IPS-NIHi7 (cell line): ENCODE data around the gene LRRC23.
"Not testable (repeated sequence)": the region's sequence is repeated elsewhere in the genome, so short reads cannot be mapped to it uniquely, and the experiment has no call there.

Source experiments
- DNase-seq: peaks from one replicate; pipeline ENCODE4 v3.0.0; 2012; ENCODE audit warnings: mixed read lengths; ENCODE audit errors: extremely low spot score

LRRC23 gene

DNA sequence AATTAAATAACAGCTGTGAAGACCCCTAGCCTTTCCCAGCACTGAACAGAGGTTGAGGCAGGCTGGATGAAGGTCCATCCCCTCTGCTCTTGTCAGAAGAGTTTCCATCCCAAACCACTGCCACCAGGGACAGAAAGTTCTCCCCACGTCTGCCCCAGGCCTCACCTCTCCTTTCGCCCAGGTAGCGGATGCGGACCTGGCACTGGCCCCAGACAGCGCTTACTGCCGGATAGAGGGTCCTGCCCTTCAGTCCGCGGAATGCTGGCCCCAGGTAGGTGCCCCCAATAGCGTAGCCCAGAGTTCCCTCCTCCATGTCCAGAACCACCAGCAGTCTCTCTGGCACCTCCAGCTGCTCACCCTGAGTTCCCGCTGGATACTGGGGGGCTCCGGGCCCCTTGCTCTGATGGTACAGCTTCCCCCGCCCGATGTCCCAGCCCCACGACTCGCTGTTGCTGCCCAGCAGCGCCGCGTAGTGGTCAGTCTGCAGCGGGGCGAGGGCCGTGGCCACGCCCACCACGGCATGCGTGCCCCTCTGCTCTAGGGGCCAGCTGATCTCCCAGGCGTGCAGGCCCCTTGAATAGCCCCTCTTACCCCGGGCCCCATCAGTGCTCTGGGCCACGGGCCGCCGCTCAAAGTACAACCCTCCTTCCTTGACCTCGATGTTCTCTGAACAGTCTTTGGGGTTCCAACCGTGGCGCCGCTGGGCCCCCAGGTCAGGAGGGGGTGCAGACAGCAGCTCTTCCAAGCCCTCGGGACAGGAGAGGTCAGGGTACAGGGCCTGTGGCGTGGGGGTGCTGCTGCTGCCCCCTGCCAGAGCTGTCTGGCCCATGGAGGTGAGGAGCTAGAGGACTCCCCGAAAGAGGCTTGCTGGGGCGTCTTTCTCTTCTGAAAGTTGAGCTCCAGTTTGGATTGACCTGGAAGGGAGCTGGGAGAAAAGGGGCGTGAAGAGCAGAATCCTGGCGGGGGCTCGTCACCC is 32.3 kb upstream of the LRRC23 start:
- DNase-seq: peak; percentile 78

DNA sequence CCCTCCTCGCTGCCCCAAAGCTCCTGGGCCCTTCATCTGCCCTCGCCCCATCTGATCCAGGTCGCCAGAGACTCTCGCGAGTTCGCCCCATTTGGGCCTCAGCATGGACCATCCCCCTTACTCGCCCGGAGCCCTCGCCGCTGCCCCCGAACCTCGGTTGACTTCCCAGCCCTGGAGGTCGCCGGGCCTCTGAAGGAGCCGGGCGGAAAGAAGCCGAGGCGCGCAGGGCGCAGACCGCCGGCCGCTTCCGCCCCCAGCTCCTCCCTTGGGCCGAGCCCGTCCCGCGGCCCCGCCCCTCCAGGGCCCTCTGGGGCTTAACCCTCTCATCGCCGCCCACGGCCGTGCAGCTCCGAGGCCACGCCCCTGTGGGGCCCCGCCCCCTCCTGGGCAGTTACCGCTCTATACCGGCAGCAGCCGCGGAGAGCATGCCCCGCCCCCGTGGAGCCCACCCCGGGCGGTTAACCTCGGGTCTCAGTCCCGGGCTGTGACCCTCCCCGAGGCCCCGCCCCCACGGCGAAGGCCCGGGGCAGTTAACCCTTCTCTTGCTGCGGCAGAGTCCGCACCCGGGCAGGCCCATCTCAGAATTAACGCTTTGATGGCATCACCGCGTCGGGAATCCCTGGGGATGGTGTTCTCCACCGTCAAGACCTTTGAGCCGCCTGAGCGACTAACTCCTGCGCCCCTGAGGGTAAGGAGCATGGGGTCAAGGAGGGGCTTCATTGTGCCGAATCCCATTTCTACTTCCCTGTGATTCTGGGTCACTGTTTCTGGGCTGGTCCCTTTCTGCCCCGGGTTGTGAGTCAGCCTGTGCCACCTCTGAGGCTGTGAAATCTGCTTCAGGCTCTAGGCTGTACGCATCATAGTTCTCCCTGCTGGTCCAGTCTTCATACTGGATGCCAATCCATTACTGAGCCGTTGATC is 31.3 kb upstream of the LRRC23 start, which contains the start of gene SPSB2:
Gene SPSB2 (minus strand): TSS at position 210 of the 921 bp plus-strand sequence. CDS start 402 bp downstream, outside the sequence.
- DNase-seq: peak; percentile 98

DNA sequence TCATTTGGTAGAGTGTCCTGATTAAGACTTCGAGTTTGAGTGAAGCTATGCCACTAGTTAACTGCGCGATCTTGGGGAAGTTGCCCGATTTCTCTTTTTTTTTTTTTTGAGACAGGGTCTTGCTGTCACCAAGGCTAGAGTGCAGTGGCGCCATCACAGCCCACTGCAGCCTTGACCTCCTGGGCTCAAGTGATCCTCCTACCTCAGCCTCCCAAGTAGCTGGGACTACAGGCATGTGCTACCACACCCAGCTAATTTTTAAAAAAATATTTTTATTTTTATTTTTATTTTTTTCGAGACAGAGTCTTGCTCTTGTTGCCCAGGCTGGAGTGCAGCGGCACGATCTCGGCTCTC is 30.6 kb upstream of the LRRC23 start:
- DNase-seq: not testable (repeated sequence)

DNA sequence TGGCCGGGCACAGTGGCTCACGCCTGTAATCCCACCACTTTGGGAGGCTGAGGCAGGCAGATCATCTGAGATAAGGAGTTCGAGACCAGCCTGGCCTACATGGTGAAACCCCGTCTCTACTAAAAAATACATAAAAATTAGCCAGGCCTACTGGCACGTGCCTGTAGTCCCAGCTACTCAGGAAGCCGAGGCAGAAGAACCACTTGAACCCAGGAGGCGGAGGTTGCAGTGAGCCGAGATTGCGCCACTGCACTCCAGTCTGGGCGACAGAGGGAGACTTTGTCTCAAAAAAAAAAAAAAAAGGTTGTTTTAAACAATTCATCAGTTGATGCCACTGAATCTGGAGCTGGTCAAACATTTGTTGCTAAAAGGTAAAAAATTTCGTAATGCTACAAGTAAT is 24.8 kb upstream of the LRRC23 start:
- not testable (repeated sequence) for DNase-seq

DNA sequence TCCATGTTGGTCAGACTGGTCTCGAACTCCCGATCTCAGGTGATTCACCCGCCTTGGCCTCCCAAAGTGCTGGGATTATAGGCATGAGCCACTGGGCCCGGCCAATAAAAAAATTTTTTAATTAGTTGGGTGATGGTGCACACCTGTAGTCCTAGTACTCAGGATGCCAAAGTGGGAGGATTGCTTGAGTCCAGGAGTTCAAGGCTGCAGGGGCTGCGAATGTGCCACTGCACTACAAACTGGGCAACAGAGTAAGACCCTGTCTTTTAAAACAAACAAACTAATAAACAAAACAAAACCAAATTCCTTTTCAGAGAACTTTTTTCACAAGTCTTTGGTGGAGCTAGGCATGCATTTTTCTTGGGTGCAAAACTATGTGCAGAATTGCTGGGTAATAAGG is 21.4 kb upstream of the LRRC23 start:
- no peak for DNase-seq

DNA sequence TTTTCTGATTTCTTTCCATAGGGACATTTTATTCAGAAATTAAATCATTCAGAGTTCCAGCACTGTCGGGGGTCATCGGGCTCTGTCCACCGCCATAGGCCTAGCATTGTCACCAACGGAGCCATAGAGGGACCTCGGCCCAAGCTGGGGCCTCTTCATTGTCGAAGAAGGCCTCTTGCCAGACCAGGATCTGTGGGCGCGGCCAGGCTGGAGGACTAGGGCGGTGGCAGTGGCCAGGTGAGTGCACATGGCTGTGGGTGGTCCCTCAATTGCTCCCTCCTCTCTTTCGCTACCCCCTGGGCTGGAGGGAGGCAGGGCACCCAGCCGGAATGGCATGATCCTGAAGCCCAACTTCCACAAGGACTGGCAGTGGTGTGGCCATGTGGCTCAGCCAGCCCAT is 20.9 kb upstream of the LRRC23 start:
- DNase-seq: no peak

DNA sequence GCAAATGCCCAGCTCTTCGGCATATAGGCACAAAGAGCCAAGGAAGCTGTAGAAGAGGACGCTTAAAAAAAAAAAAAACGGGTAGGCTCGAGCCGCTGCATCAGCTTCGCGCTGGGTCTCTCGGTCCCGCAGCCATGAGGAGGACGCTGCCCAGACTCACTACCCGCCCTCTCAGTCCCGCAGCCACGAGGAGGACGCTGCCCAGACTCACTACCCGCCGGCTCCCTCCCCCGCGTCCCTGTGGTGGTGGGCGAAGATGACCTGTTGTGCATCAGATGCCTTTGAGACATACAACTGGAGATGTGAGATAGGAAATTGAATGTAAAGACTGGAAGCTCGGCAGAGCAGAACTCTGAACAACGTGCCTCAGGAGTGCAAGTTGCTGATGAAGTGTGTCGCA is 20.1 kb upstream of the LRRC23 start:
- no peak for DNase-seq

DNA sequence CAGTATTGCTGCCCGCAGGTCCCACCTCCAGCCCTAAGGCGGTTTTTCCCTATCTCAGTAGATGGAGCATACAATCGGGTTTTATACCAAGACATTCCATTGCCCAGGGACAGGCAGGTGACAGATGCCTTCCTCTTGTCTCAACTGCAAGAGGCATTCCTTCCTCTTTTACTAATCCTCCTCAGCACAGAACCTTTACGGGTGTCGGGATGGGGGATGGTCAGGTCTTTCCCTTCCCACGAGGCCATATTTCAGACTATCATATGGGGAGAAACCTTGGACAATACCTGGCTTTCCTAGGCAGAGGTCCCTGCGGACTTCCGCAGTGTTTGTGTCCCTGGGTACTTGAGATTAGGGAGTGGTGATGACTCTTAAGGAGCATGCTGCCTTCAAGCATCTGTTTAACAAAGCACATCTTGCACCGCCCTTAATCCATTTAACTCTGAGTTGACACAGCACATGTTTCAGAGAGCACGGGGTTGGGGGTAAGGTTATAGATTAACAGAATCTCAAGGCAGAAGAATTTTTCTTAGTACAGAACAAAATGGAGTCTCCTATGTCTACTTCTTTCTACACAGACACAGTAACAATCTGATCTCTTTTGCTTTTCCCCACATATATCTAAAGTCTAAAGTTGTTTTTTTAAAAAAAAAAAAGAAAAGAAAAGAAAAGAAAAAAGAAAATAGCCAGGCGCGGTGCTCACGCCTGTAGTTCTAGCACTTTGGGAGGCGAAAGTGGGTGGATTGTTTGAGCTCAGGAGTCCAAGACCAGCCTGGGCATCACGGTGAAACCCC is 18.2 kb upstream of the LRRC23 start:
- not testable (repeated sequence) for DNase-seq

DNA sequence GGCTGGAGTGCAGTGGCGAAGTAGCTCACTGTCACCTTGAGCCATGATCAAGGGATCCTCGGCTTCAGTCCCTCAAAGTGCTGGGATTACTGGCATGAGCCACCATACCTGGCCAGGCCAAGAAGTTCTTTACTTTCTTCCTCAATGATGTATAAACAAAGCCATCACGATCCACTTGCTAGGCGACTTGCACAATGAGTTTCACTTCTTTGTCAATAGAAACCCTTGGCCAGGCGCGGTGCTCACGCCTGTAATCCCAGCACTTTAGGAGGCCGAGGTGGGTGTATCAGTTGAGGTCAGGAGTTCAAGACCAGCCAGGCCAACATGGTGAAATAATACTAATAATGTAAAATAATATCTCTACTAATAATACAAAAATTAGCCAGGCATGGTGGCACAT is 17.2 kb upstream of the LRRC23 start:
- DNase-seq: no peak

DNA sequence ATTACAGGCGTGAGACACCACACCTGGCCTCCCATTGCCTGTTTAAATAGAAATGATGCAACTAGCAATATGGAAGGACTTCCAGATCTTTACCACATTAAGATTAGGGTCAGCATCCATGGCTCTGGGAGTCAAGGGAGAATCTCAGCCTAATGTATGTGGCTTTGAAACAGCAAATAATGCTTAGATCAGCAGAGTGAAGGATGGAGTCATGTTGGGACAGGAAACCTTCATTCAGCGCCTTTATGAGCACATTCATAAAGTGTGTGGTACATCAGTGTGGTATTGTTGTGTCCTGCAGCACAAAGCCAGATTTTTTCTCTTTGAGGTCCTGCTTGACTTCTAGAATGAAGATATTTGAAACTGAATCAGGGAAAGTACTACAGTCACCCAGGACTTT is 16.3 kb upstream of the LRRC23 start:
- no peak for DNase-seq

DNA sequence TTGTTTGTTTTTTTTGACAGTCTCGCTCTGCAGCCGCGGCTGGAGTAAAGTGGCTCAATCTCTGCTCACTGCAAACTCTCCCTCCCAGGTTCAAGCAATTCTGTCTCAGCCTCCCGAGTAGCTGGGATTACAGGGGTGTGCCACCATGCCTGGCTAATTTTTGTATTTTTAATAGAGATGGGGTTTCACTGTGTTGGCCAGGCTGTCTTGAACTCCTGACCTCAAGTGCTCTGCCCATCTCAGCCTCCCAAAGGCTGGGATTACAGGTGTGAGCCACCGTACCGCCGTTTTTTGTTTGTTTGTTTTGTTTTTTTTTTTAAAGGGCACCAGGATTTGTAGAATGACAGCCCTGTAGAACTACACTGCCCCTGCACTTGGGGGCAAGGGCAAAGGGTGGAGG is 15.8 kb upstream of the LRRC23 start:
- not testable (repeated sequence) for DNase-seq

DNA sequence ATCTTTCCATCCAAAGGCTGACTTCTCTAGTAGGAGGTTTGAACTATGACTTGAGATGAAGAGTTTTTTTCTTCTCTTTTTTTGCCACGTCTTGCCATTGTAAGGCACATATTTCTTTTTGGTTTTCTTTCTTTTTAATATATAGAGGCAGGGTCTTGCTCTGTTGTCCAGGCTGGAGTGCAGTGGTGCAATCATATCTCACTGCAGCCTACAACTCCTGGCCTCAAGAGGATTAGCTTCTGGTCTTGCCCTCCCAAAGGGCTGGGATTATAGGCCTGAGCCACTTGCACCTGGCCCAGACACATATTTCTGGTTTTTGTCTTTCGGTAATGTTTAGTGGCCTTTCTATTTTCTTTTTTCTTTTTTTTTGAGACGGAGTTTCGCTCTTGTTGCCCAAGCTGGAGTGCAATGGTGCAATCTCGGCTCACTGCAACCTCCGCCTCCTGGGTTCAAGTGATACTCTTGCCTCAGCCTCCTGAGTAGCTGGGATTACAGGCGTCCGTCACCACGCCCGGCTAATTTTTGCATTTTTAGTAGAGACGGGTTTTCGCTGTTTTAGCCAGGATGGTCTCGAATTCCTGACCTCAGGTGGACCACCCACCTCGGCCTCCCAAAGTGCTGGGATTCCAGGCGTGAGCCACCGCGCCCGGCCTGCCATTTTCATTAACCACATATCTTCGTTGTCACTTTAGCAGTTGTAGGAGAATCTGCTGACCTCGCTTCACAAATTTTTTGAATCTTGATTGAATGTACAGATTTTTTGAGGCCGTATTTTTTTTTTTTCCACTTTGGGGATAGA is 14.6 kb upstream of the LRRC23 start:
- DNase-seq: not testable (repeated sequence)

DNA sequence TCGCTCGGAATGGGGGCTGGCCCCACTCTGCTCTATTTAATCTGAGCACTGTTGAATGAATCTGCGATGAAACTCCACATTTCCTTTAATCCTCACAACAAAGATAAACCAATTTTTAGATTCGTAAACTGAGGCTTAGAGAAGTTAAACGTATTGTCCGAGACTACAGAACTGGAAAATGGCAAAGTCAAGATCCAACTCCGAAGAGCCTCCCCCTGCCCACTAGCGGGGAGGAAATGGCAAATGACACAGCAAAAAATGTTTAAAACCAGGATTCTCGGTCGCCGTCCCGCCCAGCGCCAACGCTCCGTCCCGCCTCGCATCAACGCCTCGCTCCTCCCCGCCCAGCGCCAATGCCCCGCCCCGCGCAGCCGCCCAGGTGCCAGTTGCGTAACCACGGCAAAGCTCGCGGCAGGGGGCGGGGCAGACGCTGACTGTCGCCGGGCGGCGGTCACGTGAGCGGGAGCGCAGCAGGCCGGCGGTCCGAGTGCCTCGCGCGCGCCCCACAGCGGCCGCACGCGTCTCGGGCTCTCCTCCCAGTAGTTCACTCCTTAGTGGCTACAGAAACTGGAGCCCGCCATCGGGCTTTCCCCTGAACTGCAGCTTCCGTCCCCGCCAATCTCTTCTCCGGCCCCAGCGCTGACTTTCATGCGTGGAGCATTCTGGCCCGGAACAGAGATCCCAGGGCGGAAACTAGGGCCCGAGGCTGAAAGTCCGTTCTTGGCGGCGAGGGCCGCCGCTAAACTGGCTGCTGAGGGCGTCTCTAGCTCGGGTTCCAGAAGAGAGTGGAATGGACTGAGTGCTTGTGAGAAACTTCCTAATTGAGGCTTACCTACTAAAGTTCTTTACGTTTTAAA is 13.6 kb upstream of the LRRC23 start:
- peak; percentile 91 for DNase-seq

DNA sequence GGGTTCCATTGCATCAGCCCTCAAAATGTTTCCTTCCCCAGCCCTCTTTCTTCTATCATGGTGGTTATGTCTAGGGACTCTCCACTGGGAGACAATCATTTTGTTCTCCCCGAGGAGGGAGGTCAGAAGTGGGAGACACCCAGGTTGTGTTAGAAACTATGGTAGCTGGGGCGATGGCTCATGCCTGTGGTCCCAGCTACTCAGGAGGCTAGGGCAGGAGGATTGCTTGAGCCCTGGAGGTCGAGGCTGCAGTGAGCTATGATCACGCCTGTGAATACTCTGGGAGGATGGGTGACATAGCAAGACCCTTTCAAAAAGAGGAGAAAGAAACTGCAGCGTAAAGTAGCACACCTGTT is 13.0 kb upstream of the LRRC23 start:
- DNase-seq: no peak

DNA sequence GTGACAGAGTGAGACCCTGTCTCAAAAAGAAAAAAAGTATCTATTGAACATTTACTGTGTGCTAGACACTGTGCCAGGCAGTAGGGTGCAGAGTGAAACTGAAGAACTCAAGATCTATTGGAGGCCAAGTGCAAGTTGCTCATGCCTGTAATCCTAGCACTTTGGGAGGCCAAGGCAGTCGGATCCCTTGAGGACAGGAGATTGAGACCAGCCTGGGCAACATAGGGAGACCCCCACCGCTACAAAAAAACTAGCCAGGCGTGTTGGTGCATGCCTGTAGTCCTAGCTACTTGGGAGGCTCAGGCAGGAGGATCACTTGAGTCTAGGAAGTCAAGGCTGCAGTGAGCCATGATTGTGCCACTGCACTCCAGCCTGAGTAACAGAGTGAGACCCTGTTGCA is 11.9 kb upstream of the LRRC23 start:
- DNase-seq: not testable (repeated sequence)

DNA sequence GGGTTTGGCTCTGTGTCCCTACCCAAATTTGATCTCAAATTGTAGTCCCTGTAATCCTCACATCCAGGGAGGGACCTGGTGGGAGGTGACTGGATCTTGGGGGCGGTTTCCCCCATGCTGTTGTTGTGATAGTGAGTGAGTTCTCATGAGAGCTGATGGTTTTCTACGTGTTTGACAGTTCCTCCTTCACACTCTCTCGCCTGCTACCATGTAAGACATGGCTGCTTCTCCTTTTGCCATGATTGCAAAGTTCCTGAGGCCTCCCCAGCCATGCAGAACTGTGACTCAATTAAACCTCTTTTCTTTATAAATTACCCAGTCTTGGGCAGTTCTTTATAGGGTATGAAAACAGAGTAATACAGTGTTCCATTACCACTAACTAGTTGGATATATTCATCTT is 10.3 kb upstream of the LRRC23 start:
- DNase-seq: no peak

DNA sequence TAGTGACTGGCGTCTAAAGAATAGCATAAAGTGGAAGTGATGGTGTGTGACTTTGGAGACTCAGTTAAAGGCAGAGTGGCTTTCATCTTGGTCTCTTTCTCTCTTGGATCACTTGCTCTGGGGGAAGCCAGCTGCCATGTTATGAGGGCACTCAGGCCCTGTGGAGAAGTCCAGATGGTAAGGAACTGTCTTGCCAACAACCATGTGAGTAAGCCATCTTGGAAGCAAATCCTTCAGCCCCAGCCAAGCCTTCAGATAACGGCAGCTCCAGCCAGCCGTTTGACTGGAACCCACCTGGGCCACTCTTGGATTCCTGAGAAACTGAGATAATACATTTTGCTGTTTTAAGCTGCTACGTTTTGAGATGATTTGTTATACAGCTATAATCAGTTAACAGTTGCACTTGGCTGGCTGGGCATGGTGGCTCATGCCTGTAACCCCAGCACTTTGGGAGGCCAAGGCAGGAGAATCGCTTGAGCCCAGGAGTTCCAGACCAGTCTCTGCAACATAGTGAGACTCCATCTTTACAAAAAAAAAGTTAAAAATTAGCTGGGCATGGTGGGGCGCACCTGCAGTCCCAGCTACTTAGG is 7.7 kb upstream of the LRRC23 start:
- DNase-seq: no peak

DNA sequence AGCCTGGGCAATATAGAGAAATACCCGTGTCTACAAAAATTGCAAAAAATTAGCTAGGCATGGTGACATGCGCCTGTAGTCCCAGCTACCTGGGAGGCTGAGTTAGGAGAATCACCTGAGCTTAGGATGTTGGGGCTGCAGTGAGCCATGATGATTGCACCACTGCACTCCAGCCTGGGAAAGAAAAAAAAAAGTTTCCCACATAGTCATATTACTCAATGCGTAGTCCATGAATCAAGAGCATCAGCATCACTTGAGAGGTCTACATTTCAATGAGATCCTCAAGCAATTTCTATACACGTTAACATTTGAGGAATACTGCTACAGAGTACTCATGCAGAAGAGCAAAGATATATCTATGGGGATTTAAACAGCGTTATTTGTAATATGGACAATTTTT is 5.2 kb upstream of the LRRC23 start:
- no peak for DNase-seq

DNA sequence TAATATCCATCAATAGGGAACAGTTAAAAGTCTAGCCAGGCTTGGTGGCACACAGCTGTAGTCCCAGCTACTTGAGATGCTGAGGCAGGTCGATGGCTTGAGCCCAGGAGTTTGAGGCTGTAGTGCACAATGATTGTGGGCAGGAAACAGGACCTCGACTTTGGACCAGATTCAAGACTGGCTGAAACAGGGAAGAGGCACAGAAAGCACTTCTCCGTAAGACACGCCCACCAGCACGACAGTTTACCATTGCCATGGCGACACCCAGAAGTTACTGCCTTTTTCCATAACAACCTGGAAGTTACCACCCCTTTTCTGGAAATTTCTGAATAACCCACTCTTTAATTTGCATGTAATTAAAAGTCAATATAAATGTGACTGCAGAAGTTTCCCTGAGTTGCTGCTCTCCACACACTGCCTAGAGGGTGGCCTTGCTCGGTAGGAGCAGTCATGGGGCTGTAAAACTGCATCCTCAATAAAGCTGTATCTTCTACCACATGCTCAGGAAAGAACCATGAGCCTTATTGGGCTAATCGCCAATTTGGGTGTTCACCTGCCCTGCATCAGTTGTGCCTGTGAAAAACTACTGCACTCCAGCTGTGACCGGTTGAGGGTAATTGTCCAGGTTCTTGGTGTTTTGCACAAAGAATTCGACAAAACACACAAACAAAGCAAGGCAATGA is 4.6 kb upstream of the LRRC23 start:
- DNase-seq: no peak
